ENCODE data around the gene TCFL5.

The TCFL5 gene

GRCh38 chr20:62861726-62862336 is at the start of gene TCFL5:
TCFL5 (minus strand) TSS chr20:62861822; CDS start chr20:62861670, 152 bp downstream.
- DNase-seq: peak; percentile 96

- DNase-seq: no peak
These were observed 49.3 kb upstream of the TCFL5 start for GRCh38 chr20:62910777-62911497.

DNA sequence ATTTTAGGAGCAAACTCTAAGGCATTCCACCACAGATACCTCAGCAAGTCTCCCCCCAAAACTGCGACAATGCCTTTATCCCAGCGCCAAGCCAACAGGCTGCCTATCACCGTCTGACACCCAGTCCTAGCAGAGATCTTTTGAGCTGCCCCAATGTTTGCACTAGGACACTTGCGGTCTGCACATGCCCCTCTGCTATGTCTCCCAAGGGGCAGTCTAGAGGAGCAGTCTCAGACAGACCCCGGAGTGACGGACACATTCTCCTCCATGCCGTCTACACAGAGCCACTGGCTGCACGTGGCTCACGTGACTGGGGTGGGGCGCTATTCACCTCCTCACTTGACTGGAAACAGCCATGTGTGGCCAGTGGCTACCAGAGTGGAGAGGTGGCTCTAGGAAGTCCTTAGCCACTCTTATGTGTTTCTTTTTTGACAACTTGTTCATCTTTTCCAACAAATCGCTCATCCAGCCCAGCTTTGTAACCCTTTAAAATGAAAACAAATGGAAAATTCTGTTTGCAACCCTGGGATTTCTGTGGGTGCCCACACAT is 48.7 kb upstream of the TCFL5 start:
- DNase-seq: no peak

DNA sequence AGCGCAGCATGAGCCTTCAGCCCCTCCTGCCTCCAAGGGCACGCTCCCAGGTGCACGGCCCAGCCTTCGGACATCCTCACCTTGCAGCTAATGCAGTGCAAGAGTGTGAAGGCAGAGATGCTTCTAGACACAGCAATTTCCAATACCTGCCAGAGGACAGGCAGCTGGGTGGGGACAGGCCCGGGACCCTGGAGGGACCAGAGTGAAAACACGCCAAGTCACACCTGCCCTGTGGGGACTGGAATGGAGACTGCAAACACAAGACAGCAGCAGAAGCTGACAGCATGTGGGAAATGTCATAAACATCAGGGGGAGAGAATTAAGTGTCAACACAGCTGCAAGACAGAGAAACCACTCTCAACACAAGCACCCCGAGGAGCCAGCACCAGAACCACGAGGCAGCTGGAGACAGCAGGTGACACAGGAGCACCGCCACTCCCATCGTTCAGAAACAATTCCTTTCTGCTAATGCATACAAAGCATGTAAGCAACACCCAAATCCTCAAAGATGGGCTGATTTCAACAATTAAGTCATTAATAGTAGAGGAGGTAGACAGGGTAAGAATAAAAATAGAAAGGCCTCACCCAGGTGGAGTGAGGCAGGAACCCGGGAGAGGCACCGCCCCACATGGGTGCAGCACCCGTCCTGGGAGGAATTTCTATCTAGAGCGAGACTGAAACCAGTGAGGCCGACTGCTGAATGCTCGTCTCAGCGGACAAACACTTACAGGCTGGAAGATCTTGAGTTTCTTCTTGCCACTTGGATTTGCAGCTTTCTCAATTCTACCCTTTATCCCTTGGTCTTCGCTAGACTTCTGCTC is 47.6 kb upstream of the TCFL5 start:
- DNase-seq: no peak

GRCh38 chr20:62907384-62908317 is 46.0 kb upstream of the TCFL5 start:
- DNase-seq: peak; percentile 41

GRCh38 chr20:62906647-62907375 is 45.2 kb upstream of the TCFL5 start:
- no peak for DNase-seq

- no peak for DNase-seq
These were observed 44.6 kb upstream of the TCFL5 start for GRCh38 chr20:62906209-62906608.

- no peak for DNase-seq
These were observed 44.0 kb upstream of the TCFL5 start for GRCh38 chr20:62905536-62906117.

DNA sequence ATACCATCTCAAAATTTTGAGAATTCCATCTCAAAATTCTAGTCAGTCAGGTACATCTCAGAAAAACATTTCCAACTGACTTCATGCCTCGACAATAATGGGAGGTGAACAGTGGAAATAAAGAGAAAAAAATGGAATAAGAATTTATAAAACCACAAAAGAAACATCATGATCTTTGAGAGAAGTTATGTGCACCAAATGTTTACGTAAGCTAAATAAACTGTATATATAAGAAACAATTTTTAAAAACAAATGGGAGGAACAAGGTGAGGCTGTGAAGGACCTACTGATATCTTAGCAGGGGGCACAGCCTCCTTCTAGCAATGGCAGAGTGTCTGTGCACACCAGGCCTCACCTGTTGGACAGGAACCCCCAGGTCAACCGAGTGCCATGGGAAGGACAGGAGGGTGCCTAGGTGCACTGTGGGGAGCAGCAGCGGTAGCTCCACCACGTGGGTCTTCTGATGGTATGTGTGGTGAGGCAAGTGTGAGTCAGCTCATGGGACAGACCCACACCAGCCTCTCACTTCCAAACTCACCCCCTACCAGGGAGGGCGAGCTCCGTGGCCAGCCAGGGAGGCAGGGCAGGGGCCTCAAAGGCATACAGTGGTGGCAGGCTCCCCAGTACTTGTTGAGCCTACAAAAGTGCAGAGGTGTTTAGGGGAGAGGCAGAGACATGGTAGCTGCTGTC is 41.4 kb upstream of the TCFL5 start:
- DNase-seq: no peak

- no peak for DNase-seq
These were observed 40.3 kb upstream of the TCFL5 start for GRCh38 chr20:62901891-62902290.

- no peak for DNase-seq
These were observed 39.3 kb upstream of the TCFL5 start for GRCh38 chr20:62900692-62901584.

DNA sequence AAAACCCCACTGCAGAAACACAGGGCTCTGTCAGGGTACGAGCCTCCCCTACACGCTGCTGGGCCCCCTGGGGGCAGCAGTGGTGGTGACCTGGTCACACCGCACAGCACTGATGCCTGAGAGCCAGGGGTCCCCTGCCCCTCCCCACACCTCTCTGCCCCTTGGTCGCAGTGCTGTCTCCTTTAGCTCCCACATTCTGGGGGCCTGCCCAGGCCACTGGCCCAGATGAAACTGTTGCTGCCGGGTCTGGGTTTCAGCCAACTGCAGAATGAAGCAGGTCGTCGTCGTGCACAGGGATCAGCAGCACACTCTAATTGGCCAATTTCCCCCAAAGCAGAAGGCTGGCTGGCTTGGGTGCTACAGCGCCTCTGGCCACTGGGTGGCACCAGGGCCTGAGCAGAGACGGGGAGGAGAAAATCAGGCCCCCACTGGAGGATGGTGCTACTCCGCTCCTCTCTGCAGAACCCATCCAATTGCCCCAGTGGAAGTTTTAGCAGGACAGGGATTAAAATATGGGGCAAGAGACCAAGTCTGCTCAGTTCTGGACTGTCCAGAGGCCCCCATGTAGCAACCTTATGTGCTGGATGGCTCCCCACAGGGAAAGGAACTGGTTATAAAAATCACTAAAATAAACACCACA is 38.5 kb upstream of the TCFL5 start:
- peak; percentile 86 for DNase-seq

- no peak for DNase-seq
These were observed 38.0 kb upstream of the TCFL5 start for GRCh38 chr20:62899633-62900051.

DNA sequence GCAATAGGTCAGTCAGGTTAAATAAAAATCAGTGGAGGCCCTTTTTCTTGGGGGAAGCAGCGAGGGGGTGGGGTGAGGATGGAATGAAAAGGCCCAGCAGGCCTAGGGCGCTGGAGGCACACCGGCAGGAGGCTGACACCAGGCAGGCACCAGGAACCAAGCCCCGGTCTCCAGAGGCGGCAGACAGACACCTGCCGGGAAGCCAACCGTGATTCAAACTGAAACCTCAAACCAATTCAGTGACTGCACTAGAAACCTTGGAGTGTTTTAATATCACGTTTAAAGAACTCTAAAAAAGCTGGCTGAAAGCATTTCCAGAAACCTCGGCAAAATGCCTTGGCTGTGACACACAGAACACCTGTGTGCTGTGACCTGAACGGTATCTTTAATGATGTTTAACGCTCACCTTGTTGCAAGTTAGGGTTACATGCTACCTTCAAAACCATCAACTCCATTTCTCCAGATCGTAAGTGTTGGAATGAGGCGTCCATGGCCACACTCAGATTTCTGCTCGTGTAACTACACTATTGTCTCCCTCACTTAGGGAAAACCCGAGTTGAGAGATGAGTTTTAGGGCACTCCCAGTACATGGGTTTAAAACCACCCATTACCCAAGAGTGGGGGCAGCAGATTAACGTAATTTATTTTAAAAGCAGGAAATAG is 37.5 kb upstream of the TCFL5 start:
- DNase-seq: peak; percentile 87

GRCh38 chr20:62898093-62898964 is 36.7 kb upstream of the TCFL5 start:
- DNase-seq: no peak

- no peak for DNase-seq
These were observed 36.0 kb upstream of the TCFL5 start for GRCh38 chr20:62897666-62898065.

DNA sequence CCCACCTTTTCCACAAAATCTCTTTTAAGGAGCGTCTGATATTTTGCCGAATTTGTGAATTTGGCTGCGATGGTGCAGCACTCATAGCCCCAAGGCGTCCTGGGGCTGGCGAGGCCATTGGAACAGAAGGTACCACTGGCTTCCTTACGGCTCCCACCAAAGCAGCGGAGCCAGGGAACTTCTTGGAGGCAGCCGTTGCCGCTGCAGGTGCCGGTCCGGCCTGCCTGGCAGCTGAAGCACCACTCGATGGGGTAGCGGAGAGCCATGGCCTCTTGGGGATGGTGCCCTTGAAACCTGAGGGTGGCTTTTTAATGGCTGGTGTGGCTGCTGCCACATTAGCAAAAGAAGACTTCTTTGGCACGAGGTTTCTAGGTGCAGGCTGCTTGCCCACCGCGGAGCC is 34.9 kb upstream of the TCFL5 start:
- no peak for DNase-seq

Data from activated CD4-positive, alpha-beta T cell treated with anti-CD3 and anti-CD28 coated beads, Interleukin-2, Interleukin-6, amounts not matched to agents 100 ng/mL and 50 ng/mL, durations not matched to agents 16 hours and 8 hours (primary cell).